Muscle layer of colon (tissue), 2 donors: ENCODE data around the gene ZNF785.
A peak's percentile ranks its signal among the peaks of the same experiment; 100 is the strongest.
"Not testable (repeated sequence)": the region's sequence is repeated elsewhere in the genome, so short reads cannot be mapped to it uniquely, and the experiment has no call there.

Experiments used
- H3K27ac ChIP-seq: one replicate; pipeline ENCODE4 v1.7.0; 2013; ENCODE audit warnings: low read depth, mild to moderate bottlenecking, low read length, moderate library complexity
- H3K27me3 ChIP-seq, 2 donors: one replicate each; pipeline ENCODE4 v1.7.0; 2013; ENCODE audit warnings: low read length in 2 of 2, mild to moderate bottlenecking in 2 of 2; ENCODE audit not compliant: insufficient read depth in 2 of 2, control insufficient read depth in 1 of 2
- H3K36me3 ChIP-seq: one replicate; pipeline ENCODE4 v1.7.0; 2013; ENCODE audit warnings: mild to moderate bottlenecking, low read length; ENCODE audit not compliant: insufficient read depth
- H3K4me1 ChIP-seq: one replicate; pipeline ENCODE4 v1.7.0; 2013; ENCODE audit warnings: mild to moderate bottlenecking, low read length; ENCODE audit not compliant: insufficient read depth
- H3K4me3 ChIP-seq, 2 donors: one replicate each; pipeline ENCODE4 v1.7.0; 2013; ENCODE audit warnings: low read length in 2 of 2, low read depth in 1 of 2, mild to moderate bottlenecking in 1 of 2, moderate library complexity in 1 of 2
- H3K9ac ChIP-seq: one replicate; pipeline ENCODE4 v1.7.0; 2013; ENCODE audit warnings: low read length
- H3K9me3 ChIP-seq: one replicate; pipeline ENCODE4 v1.7.0; 2013; ENCODE audit warnings: mild to moderate bottlenecking, low read length
- donor health status: abdominal sarcoma.
- donor health status: Adenocarcinoma of cecum.

The ZNF785 gene

GRCh38 chr16:30585400-30586191 is at the start of gene ZNF785:
Gene ZNF785 (minus strand): TSS chr16:30585697. CDS start chr16:30585611, 86 bp downstream.
- Histone ChIP-seq H3K27me3 (no peaks in the 10 kb centered on the region), H3K4me3 (peak within 1 kb of the TSS; percentile 47 to 96), H3K36me3 (peaks cover 18% of the 10 kb centered on the region), H3K4me1 (peaks cover 20% of the 10 kb centered on the region), H3K9me3 (no peaks in the 10 kb centered on the region), H3K27ac (peak within 1 kb of the TSS; percentile 83), H3K9ac (peak within 1 kb of the TSS; percentile 71)

GRCh38 chr16:30633526-30633925 is 48.0 kb upstream of the ZNF785 start:
- Histone ChIP-seq H3K36me3 (no peaks in the 10 kb centered on the region), H3K27me3 (no peaks in the 10 kb centered on the region), H3K4me3 (peak overlapping the region; percentile 43 to 75), H3K9me3 (no peaks in the 10 kb centered on the region), H3K27ac (peak overlapping the region; percentile 17), H3K9ac (peak overlapping the region; percentile 45), H3K4me1 (peaks cover 3% of the 10 kb centered on the region)

GRCh38 chr16:30632454-30632853 is 47.0 kb upstream of the ZNF785 start:
- not testable (repeated sequence) for H3K9me3 ChIP-seq, H3K4me1 ChIP-seq, H3K9ac ChIP-seq, H3K4me3 ChIP-seq, H3K27ac ChIP-seq, H3K36me3 ChIP-seq, H3K27me3 ChIP-seq

- Histone ChIP-seq H3K36me3 (no peaks in the 10 kb centered on the region), H3K27ac (no peak overlapping the region), H3K4me3 (no peak overlapping the region), H3K27me3 (no peaks in the 10 kb centered on the region), H3K9me3 (no peaks in the 10 kb centered on the region), H3K4me1 (peaks cover 4% of the 10 kb centered on the region), H3K9ac (no peak overlapping the region)
These were observed 43.4 kb upstream of the ZNF785 start for GRCh38 chr16:30628628-30629540.

- Histone ChIP-seq H3K9me3 (no peaks in the 10 kb centered on the region), H3K27ac (no peak overlapping the region), H3K4me3 (no peak overlapping the region), H3K27me3 (no peaks in the 10 kb centered on the region), H3K4me1 (peaks cover 4% of the 10 kb centered on the region), H3K9ac (no peak overlapping the region), H3K36me3 (no peaks in the 10 kb centered on the region)
These were observed 40.7 kb upstream of the ZNF785 start for GRCh38 chr16:30626236-30626635.

GRCh38 chr16:30623536-30624283 is 38.2 kb upstream of the ZNF785 start:
- H3K27ac ChIP-seq = no peak overlapping the region
- no peaks in the 10 kb centered on the region for H3K27me3 ChIP-seq
- peaks cover 3% of the 10 kb centered on the region for H3K4me1 ChIP-seq
- no peak overlapping the region for H3K9ac ChIP-seq
- no peak overlapping the region for H3K4me3 ChIP-seq
- H3K9me3 ChIP-seq = no peaks in the 10 kb centered on the region
- H3K36me3 ChIP-seq = no peaks in the 10 kb centered on the region

GRCh38 chr16:30622455-30623032 is 37.0 kb upstream of the ZNF785 start:
- H3K36me3 ChIP-seq = no peaks in the 10 kb centered on the region
- no peak overlapping the region for H3K27ac ChIP-seq
- H3K9me3 ChIP-seq = no peaks in the 10 kb centered on the region
- H3K4me3 ChIP-seq = no peak overlapping the region
- no peak overlapping the region for H3K9ac ChIP-seq
- H3K4me1 ChIP-seq = no peaks in the 10 kb centered on the region
- no peaks in the 10 kb centered on the region for H3K27me3 ChIP-seq

GRCh38 chr16:30621765-30622164 is 36.3 kb upstream of the ZNF785 start:
- Histone ChIP-seq H3K4me1 (no peaks in the 10 kb centered on the region), H3K9me3 (no peaks in the 10 kb centered on the region), H3K36me3 (no peaks in the 10 kb centered on the region), H3K9ac (no peak overlapping the region), H3K4me3 (no peak overlapping the region), H3K27ac (no peak overlapping the region), H3K27me3 (no peaks in the 10 kb centered on the region)

- Histone ChIP-seq H3K9me3 (no peaks in the 10 kb centered on the region), H3K36me3 (no peaks in the 10 kb centered on the region), H3K4me1 (no peaks in the 10 kb centered on the region), H3K4me3 (no peak overlapping the region), H3K27ac (no peak overlapping the region), H3K9ac (no peak overlapping the region), H3K27me3 (no peaks in the 10 kb centered on the region)
These were observed 34.7 kb upstream of the ZNF785 start for GRCh38 chr16:30620169-30620568.

GRCh38 chr16:30619638-30620037 is 34.1 kb upstream of the ZNF785 start:
- Histone ChIP-seq H3K27me3 (no peaks in the 10 kb centered on the region), H3K4me3 (no peak overlapping the region), H3K36me3 (no peaks in the 10 kb centered on the region), H3K9ac (no peak overlapping the region), H3K27ac (no peak overlapping the region), H3K4me1 (no peaks in the 10 kb centered on the region), H3K9me3 (no peaks in the 10 kb centered on the region)

GRCh38 chr16:30619202-30619601 is 33.7 kb upstream of the ZNF785 start:
- Histone ChIP-seq H3K36me3 (no peaks in the 10 kb centered on the region), H3K4me3 (no peak overlapping the region), H3K27me3 (no peaks in the 10 kb centered on the region), H3K9me3 (no peaks in the 10 kb centered on the region), H3K9ac (no peak overlapping the region), H3K27ac (no peak overlapping the region), H3K4me1 (no peaks in the 10 kb centered on the region)
